H54 (cell line): ENCODE results near the gene PPFIA3.
A peak's percentile ranks its signal among the peaks of the same experiment; 100 is the strongest.
"Not testable (repeated sequence)": the region's sequence is repeated elsewhere in the genome, so short reads cannot be mapped to it uniquely, and the experiment has no call there.

Source experiments
- DNase-seq: peaks from one replicate; pipeline ENCODE4 v3.0.0; 2011; ENCODE audit warnings: low spot score, mixed read lengths; ENCODE audit not compliant: insufficient read length
- FAIRE-seq: peaks from 3 replicates; lab custom pipeline; 2011; peaks lifted over from hg19 to GRCh38; lab: Jason Lieb, UNC
- POLR2A ChIP-seq: IDR thresholded peaks from 2 replicates; pipeline ENCODE4 v1.6.1; 2011; ENCODE audit warnings: low read depth, mild to moderate bottlenecking, low read length

The PPFIA3 gene

GRCh38 chr19:49145573-49146407 lies 26.4 kb downstream of the PPFIA3 start:
- FAIRE-seq (no peak), DNase-seq (no peak)
- TF ChIP-seq POLR2A = no peak

- DNase-seq, FAIRE-seq: not testable (repeated sequence)
Observed at GRCh38 chr19:49146408-49146770, 27.0 kb downstream of the PPFIA3 start.

- FAIRE-seq = no peak
- DNase-seq = no peak
- TF ChIP-seq POLR2A = no peak
Observed at GRCh38 chr19:49148044-49148682, 28.8 kb downstream of the PPFIA3 start.

GRCh38 chr19:49148784-49149651 lies 29.7 kb downstream of the PPFIA3 start:
- DNase-seq (peak; percentile 77), FAIRE-seq (no peak)
- TF ChIP-seq POLR2A = peak; percentile 26; the same call in 1 of the 2 replicates

- FAIRE-seq (no peak), DNase-seq (no peak)
- TF ChIP-seq POLR2A = no peak
Observed at GRCh38 chr19:49149652-49150105, 30.3 kb downstream of the PPFIA3 start.

- FAIRE-seq = no peak
- TF ChIP-seq POLR2A = peak; percentile 27; the same call in 1 of the 2 replicates
- no peak for DNase-seq
Observed at GRCh38 chr19:49150106-49150943, 31.0 kb downstream of the PPFIA3 start.

GRCh38 chr19:49150944-49151243 lies 31.6 kb downstream of the PPFIA3 start:
- no peak for DNase-seq
- no peak for FAIRE-seq
- TF ChIP-seq POLR2A = no peak

GRCh38 chr19:49151267-49152118 lies 32.1 kb downstream of the PPFIA3 start:
- no peak for DNase-seq
- no peak for FAIRE-seq
- TF ChIP-seq POLR2A = no peak

GRCh38 chr19:49152119-49152550 lies 32.8 kb downstream of the PPFIA3 start:
- no peak for TF ChIP-seq POLR2A
- FAIRE-seq (no peak), DNase-seq (no peak)

- DNase-seq = no peak
- no peak for FAIRE-seq
- no peak for TF ChIP-seq POLR2A
Observed at GRCh38 chr19:49153167-49153809, 33.9 kb downstream of the PPFIA3 start.

- no peak for TF ChIP-seq POLR2A
- FAIRE-seq (no peak), DNase-seq (no peak)
Observed at GRCh38 chr19:49154279-49154678, 34.9 kb downstream of the PPFIA3 start.
